ENCODE results near the gene CYP19A1.

- TF ChIP-seq ZNF248 (tag by site-specific recombination; IDR thresholded peaks at IDR 0.05), result no peak
- no peak for TF ChIP-seq ZNF777 (tag by site-specific recombination; IDR thresholded peaks at IDR 0.05; ENCODE audit: borderline replicate concordance)
- TF ChIP-seq CTCF (tag by site-specific recombination; IDR thresholded peaks at IDR 0.05), result no peak
- TF ChIP-seq TCF7L2 (IDR thresholded peaks at IDR 0.05; ENCODE audit: borderline replicate concordance, low read depth, low read length), result no peak
- TF ChIP-seq PATZ1 (tag by site-specific recombination; IDR thresholded peaks at IDR 0.05), result no peak
- TF ChIP-seq SP2 (tag by site-specific recombination; IDR thresholded peaks at IDR 0.05), result no peak
- TF ChIP-seq ZNF792 (tag by site-specific recombination; IDR thresholded peaks at IDR 0.05), result no peak
- no peak for TF ChIP-seq ZNF274 (IDR thresholded peaks at IDR 0.05; ENCODE audit: low read length)
- no peak for TF ChIP-seq ZNF274 (tag by site-specific recombination; IDR thresholded peaks at IDR 0.05; ENCODE audit: borderline replicate concordance)
- no peak for TF ChIP-seq ZNF280D (tag by site-specific recombination; IDR thresholded peaks at IDR 0.05)
- TF ChIP-seq YY1 (tag by site-specific recombination; IDR thresholded peaks at IDR 0.05), result no peak
- TF ChIP-seq REST (tag by site-specific recombination; IDR thresholded peaks at IDR 0.05), result no peak
- no peak for TF ChIP-seq ZBTB11 (tag by site-specific recombination; conservative IDR thresholded peaks at IDR 0.05; ENCODE audit: low read depth)
- no peak for TF ChIP-seq ZSCAN30 (tag by site-specific recombination; IDR thresholded peaks at IDR 0.05)
These were observed 22.7 kb downstream of the CYP19A1 start for GRCh38 chr15:51315726-51316125.
